Activated CD8-positive, alpha-beta memory T cell treated with anti-CD3 and anti-CD28 coated beads, Interleukin-2, amount 50 U/mL, for 48 hours (primary cell): ENCODE results near the gene BACH2.

Experiments used
- DNase-seq: peaks from one replicate; pipeline ENCODE4 v3.0.0-alpha.2; 2020

The BACH2 gene

GRCh38 chr6:89954721-89955148 is 341.9 kb downstream of the BACH2 start:
- DNase-seq = peak; percentile 52

- DNase-seq = no peak
Measured at GRCh38 chr6:89952686-89953085, 344.0 kb downstream of the BACH2 start.

DNA sequence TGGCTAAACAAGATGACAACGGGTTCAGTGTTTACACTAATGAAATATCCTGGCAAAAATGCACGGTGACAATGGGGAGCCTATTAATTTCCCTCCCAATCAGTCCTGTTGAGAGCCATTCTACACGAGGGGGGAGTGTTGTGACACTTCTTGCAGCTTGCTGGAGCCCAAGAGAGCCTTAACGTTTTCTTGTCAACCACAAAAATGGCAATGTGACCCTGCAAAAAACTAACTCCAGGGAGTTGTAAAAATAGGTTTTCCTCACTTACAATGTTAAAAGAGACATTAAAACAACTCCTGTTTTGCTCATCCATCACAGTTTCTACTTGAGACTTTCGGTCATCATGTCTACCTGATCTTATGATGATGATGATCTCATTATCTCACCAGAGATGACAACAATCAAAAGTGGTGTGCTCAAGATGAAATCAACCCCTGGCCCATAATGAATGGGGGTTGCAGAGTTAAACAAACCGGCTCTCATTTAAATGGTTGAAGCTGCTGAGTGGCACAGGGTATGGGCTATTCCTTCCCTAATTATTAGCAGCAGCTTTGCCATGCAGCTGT is 344.5 kb downstream of the BACH2 start:
- DNase-seq = no peak

GRCh38 chr6:89951574-89952104 is 345.0 kb downstream of the BACH2 start:
- DNase-seq = no peak

DNA sequence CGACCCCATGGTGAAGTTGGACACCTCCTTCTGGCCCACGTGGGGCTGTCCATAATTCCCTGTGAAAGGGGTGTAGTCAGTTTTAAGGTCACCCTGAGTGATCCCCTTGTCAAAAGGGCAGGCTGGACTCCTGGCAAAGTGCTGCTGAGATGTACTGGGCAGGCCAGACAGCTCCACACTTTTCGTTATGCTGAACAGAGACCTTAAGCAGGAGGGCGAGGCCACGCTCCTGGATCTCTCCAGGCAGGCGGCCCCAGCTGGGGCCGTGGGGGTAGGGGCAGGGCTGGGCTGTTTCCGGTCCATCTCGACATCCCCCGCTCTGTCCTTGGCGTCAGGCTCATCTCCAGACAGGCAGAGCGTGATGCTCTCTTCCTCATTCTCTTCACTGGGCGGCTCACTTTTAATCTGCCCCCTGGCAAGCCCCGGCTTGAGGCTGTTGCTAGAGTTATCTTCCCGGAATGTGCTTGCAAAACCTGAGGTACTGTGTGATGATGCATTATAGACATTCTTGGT is 345.7 kb downstream of the BACH2 start:
- no peak for DNase-seq

DNA sequence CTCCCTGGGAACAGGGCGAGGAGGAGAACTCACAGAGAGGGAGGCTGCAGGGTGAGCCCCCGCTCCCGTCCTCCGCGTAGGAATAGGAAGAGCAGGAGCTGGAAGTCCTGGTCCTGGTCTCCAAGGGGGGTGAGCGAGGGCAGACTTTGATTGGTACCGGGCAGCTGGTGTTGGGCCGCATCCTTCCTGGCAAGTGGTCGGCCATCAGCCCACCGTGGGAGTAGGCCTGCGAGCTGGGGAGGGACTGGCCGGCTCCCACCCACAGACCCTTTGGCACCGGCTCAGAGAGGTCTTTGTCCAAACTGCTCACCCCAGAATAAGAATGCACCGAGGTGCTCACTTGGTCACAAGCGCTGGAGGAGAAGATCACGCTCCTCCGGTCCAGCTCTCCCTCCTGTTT is 346.2 kb downstream of the BACH2 start:
- DNase-seq = no peak

GRCh38 chr6:89948876-89949275 is 347.8 kb downstream of the BACH2 start:
- DNase-seq = no peak

DNA sequence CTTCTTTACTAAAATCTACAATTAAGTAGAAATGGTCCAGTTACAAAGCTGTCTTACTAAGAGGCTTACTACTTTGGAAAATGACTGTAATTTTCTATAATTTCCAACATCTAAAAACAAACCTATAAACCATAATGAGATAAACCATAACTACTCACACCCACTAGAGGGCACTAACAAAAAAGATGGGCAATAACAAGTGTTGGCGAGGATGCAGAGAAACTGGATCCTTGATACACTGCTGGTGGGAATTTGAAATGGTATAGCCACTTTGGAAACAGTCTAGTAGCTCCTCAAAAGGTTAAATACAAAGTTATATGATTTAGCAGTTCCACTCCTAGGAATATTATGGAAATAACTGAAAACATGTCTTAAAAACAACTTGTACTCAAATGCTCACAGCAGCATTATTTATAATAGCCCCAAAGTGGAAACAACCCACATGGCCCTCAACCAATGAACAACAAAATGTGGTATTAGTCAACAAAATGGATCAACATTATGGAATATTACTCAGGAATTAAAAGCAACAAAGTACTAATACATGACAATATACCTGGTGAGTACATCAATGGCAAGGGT is 351.7 kb downstream of the BACH2 start:
- DNase-seq = no peak

GRCh38 chr6:89944181-89944755 is 352.4 kb downstream of the BACH2 start:
- DNase-seq = no peak

DNA sequence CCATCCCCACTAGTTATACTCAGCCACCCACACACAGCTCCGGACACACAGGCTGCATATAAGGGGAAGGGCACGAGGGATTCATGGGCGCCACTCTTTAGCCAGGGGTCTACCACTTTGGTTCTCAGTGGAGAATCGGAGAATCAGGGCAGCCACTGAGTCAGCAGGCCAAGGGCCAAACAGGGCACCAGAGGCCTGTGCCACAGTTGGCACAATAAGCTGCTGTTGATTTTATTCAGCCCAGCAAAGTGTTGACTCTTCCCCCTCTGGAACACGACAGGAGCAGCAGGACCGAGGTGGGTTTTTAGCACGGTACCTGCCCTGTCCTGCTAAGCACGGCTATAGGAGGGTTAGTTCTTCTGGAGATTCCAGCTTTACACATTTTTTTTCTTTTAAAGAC is 354.0 kb downstream of the BACH2 start:
- DNase-seq = peak; percentile 52

DNA sequence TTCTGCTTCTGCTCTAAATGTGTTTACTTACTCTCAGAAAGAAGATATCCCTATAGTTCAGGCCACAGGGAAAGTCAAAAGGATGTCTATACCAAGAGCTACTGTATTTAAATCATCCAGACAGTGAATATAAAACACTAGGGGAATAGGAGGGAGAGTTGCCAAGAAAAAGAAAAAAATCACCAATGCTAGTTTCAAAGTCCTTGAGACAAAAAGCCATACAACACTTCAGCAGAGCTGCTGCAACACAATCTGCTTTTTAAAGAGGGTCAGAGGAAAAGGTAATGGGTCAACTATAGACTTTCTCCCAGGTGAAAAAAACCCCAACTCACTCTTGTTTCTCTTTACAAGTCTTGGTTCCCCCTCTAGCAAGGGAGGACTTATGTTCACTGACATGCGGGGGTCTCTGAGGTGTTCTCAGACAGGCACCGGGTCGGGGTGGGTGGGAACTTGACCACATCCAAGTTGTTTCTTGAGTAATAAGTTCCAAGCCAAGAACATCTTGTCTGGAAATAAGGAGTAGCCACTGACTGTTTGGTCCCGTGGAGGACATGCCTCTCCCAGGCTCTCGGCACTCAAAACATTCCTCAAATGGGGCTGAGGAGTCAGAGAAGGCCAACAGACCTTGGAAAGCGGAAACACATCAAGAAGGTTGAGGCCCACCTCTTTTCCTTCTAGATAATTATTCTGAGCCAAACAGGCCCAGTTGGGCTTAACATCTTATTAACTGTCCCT is 354.7 kb downstream of the BACH2 start:
- DNase-seq = no peak

DNA sequence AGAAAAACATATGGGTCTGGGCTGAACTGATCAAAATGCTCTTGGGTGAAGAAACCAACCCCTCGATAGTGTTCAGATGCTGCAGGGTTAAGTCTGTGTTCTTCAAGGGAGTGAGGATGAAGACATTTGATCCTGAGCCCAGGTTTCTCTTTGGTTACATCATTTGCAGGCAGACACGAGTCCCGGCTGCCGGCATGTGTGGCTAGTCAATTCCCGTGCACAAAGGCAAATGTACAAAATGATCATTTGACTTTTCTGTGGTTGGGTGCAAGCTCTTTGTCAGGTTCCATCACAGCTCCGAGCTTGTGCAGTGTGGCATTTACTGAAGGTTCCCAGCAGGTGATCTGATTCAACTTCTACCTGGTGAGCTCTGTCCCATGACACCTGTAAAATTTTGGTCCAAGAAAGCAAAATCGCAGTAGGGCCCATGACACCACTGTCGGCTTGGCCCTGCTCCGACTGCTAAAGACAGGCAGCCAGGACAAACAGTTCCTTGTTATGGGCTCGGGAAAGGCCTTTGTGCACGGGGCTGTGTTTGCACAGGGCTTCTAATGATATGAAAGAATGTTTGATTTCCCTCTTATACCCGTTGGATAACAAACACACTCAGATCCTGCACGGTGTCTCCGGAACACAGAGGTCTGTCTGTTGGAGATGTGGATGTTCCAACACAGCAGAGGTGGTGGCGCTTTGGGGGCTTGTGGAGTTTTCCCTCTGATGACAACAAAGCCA is 355.4 kb downstream of the BACH2 start:
- peak; percentile 50 for DNase-seq

DNA sequence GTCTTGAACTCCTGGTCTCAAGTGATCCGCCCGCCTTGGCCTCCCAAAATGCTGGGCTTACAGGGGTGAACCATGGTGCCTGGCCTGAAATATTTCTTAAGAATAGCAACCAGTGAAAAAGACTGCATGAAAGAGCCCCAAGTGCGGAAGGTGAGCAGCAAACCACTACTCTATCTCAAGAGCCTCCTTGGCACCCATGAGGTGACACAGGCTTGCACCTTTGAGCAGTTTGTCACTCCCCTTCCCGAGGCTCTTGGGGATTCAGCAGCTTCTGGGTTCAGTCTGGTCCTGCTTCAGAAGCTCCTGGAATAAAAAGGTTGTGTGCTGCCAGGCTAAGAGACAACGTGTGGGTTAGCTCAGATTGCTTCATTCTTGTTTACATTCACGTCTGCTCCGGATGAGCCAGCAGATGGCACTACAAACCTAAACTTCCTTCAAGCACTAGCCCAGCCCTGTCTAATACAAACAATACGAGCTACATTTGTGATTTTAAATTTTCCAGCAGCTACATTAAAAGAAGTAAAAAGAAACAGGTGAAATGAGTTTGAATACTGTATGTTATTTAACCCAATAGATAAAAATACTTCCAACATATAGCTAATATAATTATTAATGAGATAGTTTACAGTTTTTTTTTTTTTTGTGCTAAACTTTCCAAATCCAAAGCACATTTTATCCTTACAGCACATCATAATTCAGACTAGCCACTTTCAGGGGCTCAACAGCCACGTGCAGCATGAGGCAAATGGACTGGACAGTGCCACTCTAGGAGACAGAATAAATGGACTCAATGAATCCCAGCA is 356.2 kb downstream of the BACH2 start:
- peak; percentile 57 for DNase-seq

DNA sequence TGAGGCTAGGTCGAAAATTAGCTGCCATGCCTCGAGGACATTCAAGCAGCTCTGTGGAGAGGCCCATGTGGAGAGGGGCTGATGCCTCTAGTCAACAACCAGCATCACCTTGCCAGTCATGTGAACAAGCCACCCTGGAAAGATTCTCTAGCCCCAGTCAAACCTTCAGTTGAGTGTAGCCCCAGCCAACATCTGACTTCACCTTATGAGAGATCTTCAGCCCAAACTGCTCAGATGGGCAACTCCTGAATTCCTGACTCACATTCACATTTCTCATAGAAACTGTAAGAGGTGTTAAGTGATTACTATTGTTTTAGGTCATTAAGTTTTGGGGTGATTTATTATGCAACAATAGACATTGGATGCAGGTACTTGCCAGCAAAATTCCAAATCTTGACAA is 357.5 kb downstream of the BACH2 start:
- peak; percentile 44 for DNase-seq

DNA sequence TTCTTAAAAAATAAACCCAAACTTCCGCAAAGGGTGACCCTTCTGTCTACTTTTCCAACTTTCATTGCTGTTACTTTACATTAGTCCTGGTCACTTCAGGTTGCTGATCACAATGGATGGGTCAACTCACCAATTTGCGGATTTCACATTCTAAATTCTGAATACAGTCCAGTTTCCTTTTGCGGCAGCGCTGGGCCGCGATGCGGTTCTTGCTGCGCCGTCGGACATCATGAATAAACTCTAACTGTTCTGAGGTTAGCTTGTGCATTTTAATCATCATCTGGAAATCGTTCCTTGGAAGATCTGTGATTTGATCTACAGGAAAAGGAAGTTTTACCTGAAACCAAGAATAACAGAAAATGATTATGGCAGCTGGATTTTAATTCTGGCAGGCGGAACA is 358.6 kb downstream of the BACH2 start:
- peak; percentile 25 for DNase-seq

GRCh38 chr6:89936177-89936576 is 360.5 kb downstream of the BACH2 start:
- peak; percentile 29 for DNase-seq

- peak; percentile 48 for DNase-seq
Measured at GRCh38 chr6:89934685-89935366, 361.8 kb downstream of the BACH2 start.

GRCh38 chr6:89932245-89932802 is 364.3 kb downstream of the BACH2 start:
- peak; percentile 40 for DNase-seq

- no peak for DNase-seq
Measured at GRCh38 chr6:89930789-89931188, 365.9 kb downstream of the BACH2 start.

DNA sequence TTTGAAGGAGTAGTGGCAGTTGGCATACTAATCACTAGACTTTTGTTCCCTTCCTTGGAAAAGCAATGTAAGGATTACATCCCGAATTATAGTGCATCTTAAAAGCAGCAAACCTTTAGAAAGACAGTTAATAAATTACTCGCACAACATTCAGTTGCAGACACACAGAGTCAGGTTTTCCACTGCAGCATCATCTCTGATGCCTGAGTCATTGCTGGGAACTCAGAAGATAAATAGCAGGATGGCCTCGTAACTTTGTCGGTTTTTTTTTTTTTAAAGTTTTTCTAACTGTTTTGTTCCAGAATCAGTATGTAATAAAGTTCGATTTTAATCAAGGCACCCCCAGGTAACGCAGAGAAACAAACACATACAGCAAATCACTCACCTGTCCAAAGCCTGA is 368.0 kb downstream of the BACH2 start:
- no peak for DNase-seq
